GM19463 (cell line): Measurements from ENCODE around the gene LHFPL5.

Experiments
- ATAC-seq: cut with Tn5 transposase; IDR thresholded peaks from one replicate; pipeline ENCODE4 v1.9.1; 2021; ENCODE audit warnings: mild to moderate bottlenecking, moderate library complexity; ENCODE audit not compliant: unreplicated experiment

The LHFPL5 gene

GRCh38 chr6:35804996-35805736 lies at the start of gene LHFPL5:
Gene LHFPL5, plus strand, starts transcription at chr6:35805352. Its CDS starts 319 bp downstream, at chr6:35805671.
- ATAC-seq = no peak

- ATAC-seq = no peak
Measured at GRCh38 chr6:35757456-35758123, 47.6 kb upstream of the LHFPL5 start.

DNA sequence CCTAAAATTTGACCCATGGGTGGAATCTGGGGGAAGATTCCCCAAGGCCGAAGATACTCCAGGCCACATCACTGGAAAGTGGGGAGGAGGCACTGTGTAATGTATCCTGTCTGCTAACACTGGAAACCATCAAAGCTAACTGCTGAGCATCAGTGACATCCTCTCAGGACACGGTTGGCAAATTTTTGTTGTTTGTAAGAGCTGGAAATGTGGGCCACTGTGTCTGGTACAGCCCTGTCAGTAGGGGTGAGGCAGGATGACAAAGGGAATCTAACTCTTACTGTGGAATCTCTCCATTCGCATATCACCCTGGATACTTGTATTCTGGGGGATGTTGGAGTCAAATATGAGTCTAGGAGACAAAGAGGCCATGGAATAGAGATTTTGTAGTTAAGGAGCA lies 45.7 kb upstream of the LHFPL5 start:
- ATAC-seq = no peak

- no peak for ATAC-seq
Measured at GRCh38 chr6:35765739-35766138, 39.4 kb upstream of the LHFPL5 start.

- no peak for ATAC-seq
Measured at GRCh38 chr6:35769211-35769610, 35.9 kb upstream of the LHFPL5 start.

DNA sequence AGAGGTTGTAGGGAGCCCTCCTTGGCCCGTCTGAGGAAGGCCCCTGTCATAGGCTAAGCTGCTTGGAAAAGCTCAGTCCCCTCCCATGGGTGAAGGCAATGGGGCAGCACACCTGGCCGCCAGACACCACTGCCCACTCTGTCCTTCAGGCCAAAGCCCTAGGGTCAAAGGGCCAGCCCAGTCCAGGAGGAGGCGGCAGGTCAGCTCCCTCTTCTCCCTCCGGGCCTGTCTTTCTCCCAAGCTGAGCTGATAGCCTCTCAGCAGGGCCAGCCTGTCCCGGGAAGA lies 33.9 kb upstream of the LHFPL5 start:
- ATAC-seq = no peak

- ATAC-seq = no peak
Measured at GRCh38 chr6:35774116-35774794, 30.9 kb upstream of the LHFPL5 start.

DNA sequence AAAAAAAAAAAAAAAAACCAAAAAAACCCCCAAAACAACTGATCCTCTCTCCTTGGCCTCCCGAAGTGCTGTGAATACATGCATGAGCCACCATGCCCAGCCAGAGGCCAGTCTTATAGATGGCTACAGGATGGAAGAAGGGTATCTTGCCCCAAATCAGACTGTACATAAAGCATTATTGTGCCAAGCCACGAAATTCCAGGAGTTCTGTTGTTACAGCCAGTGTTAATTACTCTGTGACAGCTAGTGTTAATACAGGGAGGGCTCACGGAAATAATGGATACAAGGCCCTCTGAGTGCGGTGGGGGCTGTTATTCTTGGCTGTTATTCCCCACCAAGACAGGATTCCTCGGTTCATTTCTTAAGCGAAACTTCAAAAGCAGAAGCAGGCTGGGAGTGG lies 30.1 kb upstream of the LHFPL5 start:
- ATAC-seq = no peak

DNA sequence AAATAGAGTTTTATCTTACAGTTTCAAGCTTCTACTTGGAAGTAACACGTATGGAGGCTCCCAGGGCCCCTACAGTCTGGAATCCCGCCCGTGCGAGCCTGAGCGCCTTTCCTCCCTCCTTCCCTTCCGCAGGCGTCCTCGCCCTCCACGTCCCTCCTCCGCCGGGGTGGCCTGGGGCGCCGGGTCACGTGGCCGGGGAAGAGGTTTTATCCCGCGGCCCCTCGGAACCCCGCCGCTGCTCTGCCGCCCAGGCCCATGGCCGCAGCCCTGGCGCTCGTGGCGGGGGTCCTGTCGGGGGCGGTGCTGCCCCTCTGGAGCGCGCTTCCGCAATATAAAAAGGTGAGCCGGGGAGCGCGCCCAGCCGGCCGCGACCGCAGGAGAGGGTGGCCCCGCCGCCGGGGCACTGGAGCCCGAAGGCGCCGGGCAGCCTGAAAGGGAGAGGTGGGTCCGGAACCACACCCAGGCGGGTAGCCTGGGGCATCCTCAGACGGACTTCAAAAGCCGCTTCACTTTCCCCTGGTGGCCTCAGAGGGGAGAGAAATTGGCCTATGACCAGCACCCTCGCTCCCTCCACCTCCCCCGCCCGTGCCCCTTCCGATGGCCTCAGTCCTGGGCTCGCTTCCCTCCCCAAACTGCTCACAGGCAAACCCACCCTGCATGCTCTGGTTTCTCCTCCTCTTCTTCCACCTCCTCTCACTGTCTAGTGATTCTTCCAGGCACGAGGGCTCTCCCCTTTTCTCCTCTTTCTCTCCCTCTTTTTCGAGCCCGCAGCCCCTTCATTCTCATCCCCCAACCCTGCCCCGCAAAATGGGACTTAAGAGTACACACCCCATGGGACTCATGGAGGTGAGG lies 28.6 kb upstream of the LHFPL5 start, which contains the start of gene CLPSL2:
CLPSL2 (plus strand) TSS at position 235 of the 852 bp plus-strand sequence; CDS start at position 256, 21 bp downstream.
- ATAC-seq = no peak

GRCh38 chr6:35777356-35778102 lies 27.6 kb upstream of the LHFPL5 start:
- ATAC-seq = no peak

GRCh38 chr6:35778437-35778836 lies 26.7 kb upstream of the LHFPL5 start:
- no peak for ATAC-seq

- no peak for ATAC-seq
Measured at GRCh38 chr6:35780719-35781118, 24.4 kb upstream of the LHFPL5 start, which contains the start of gene CLPSL1. Gene CLPSL1, plus strand, starts transcription at chr6:35781019. Its CDS starts 92 bp downstream, at chr6:35781111.

DNA sequence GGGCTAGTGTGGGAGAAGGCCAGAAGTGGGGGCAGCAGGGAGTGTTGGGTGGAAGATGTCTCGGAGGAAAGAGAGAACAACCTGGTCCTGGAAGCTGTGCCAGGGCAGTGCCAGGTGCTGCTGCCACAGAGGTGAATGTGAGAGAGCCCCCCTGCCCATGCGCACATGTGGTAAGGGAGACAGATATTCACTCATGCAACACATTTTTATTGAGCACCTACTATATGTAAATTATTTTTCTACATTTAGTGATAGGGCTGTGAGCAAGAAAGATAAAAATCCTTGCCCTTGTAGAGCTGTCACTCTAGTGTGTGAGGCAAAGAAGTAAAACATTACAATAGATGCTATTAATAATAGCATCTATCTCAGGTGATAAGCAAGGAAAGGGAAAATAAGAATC lies 23.9 kb upstream of the LHFPL5 start:
- ATAC-seq = no peak

GRCh38 chr6:35782424-35782823 lies 22.7 kb upstream of the LHFPL5 start:
- no peak for ATAC-seq

DNA sequence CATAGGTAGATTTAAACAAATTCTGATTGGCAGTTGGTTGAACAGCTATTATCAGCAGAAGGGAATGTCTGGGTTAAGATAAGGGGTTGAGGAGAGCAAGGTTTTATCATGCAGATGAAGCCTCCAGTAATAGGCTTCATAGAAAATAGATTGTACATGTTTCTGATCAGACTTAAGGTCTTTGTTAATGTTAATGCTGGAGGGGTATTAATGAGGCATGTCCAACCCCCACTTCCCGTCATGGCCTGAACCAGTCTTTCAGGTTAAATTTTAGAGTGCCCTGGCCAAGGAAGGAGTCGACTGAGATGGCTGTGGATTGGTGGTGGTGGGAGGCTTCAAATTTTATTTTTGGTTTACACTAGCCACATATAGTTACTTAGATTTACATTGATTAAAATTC lies 21.0 kb upstream of the LHFPL5 start:
- no peak for ATAC-seq

DNA sequence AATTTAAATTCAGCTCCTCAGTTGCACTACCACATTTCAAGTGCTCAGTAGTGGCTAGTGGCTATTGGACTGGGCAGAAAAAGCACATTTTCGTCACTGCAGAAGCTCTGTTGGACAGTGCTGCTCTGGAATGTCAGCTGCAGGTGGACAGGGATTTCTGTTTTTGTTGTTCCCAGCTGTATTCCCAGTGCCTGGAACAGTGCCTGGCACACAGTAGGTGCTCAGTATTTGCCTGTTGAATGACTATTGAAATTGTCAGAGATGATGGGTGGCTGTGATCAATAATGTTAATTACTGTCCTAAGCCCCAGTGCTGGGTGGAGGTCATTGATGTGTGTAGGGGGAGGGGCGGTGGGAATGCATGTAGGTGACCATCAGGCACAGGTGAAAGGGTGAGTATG lies 18.9 kb upstream of the LHFPL5 start:
- ATAC-seq = no peak

DNA sequence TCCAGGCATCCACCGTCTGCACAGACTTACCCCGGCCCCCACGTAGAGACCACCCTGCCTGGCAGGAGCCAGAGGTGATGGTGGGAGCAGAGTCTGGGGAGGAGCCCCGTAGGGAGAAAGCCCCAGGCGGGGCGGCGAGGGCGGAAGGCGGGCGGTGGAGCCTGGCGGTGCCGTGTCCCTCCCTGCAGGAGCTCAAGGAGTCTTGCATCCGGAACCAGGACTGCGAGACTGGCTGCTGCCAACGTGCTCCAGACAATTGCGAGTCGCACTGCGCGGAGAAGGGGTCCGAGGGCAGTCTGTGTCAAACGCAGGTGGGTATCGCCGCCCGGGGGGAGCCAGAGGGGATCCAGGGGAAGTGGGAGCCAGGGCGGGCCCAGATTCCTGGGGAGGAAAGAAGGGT lies 18.3 kb upstream of the LHFPL5 start:
- no peak for ATAC-seq

- no peak for ATAC-seq
Measured at GRCh38 chr6:35787266-35788218, 17.6 kb upstream of the LHFPL5 start.

- no peak for ATAC-seq
Measured at GRCh38 chr6:35788423-35788982, 16.6 kb upstream of the LHFPL5 start.
